Measurements from ENCODE around the gene CFAP299.

DNA sequence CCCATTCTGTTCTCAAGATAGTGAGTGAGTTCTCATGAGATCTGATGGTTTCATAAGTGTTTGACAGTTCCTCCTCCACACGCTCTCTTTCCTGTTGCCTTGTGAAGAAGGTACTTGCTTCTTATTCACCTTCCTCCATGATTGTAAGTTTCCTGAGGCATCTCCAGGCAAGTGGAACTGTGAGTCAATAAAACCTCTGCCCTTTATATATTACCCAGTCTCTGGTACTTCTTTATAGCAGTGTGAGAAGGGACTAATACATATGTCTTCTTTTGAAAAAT is 58.4 kb downstream of the CFAP299 start:
- TF ChIP-seq, protein P1, sequence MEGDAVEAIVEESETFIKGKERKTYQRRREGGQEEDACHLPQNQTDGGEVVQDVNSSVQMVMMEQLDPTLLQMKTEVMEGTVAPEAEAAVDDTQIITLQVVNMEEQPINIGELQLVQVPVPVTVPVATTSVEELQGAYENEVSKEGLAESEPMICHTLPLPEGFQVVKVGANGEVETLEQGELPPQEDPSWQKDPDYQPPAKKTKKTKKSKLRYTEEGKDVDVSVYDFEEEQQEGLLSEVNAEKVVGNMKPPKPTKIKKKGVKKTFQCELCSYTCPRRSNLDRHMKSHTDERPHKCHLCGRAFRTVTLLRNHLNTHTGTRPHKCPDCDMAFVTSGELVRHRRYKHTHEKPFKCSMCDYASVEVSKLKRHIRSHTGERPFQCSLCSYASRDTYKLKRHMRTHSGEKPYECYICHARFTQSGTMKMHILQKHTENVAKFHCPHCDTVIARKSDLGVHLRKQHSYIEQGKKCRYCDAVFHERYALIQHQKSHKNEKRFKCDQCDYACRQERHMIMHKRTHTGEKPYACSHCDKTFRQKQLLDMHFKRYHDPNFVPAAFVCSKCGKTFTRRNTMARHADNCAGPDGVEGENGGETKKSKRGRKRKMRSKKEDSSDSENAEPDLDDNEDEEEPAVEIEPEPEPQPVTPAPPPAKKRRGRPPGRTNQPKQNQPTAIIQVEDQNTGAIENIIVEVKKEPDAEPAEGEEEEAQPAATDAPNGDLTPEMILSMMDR (IDR thresholded peaks at IDR 0.05; ENCODE audit: low read depth, low read length): no peak
- no peak for TF ChIP-seq EZH2phosphoT487 (IDR thresholded peaks at IDR 0.05; ENCODE audit: low read depth)

Data from OCI-LY3 (cell line).